ENCODE measurements around the gene TINCR. TPM values are rescaled to one million over a fixed set of nuclear protein-coding genes. Genes with fewer than 3 reads are reported as not detected.

The TINCR gene
- total RNA-seq, 1 experiment from 2014 or later: 0.85 TPM

GRCh38 chr19:5615756-5616327 is 48.1 kb upstream of the TINCR start (continued):
- no peak for TF ChIP-seq ETV6 (CRISPR knock-in tag; IDR thresholded peaks at IDR 0.05)
- TF ChIP-seq, protein P1, sequence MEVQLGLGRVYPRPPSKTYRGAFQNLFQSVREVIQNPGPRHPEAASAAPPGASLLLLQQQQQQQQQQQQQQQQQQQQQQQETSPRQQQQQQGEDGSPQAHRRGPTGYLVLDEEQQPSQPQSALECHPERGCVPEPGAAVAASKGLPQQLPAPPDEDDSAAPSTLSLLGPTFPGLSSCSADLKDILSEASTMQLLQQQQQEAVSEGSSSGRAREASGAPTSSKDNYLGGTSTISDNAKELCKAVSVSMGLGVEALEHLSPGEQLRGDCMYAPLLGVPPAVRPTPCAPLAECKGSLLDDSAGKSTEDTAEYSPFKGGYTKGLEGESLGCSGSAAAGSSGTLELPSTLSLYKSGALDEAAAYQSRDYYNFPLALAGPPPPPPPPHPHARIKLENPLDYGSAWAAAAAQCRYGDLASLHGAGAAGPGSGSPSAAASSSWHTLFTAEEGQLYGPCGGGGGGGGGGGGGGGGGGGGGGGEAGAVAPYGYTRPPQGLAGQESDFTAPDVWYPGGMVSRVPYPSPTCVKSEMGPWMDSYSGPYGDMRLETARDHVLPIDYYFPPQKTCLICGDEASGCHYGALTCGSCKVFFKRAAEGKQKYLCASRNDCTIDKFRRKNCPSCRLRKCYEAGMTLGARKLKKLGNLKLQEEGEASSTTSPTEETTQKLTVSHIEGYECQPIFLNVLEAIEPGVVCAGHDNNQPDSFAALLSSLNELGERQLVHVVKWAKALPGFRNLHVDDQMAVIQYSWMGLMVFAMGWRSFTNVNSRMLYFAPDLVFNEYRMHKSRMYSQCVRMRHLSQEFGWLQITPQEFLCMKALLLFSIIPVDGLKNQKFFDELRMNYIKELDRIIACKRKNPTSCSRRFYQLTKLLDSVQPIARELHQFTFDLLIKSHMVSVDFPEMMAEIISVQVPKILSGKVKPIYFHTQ (CRISPR knock-in tag; IDR thresholded peaks at IDR 0.05): no peak
- no peak for TF ChIP-seq CREM (CRISPR knock-in tag; IDR thresholded peaks at IDR 0.05)
- no peak for TF ChIP-seq RELA (CRISPR knock-in tag; IDR thresholded peaks at IDR 0.05; ENCODE audit: borderline replicate concordance)
- no peak for TF ChIP-seq CREB1 (CRISPR knock-in tag; IDR thresholded peaks at IDR 0.05)
- TF ChIP-seq JAZF1 (CRISPR knock-in tag; IDR thresholded peaks at IDR 0.05): no peak
- no peak for TF ChIP-seq SMAD4 (CRISPR knock-in tag; IDR thresholded peaks at IDR 0.05)
- TF ChIP-seq ZNF671 (CRISPR knock-in tag; IDR thresholded peaks at IDR 0.05): no peak
- TF ChIP-seq ZNF317 (CRISPR knock-in tag; IDR thresholded peaks at IDR 0.05; ENCODE audit: borderline replicate concordance, low read depth): no peak
- TF ChIP-seq STAT6 (CRISPR knock-in tag; conservative IDR thresholded peaks at IDR 0.05; ENCODE audit: low read depth): no peak
- no peak for TF ChIP-seq PREB (CRISPR knock-in tag; IDR thresholded peaks at IDR 0.05; ENCODE audit: borderline replicate concordance)
- no peak for TF ChIP-seq IRF2 (CRISPR knock-in tag; IDR thresholded peaks at IDR 0.05; ENCODE audit: borderline replicate concordance, low read depth)
- TF ChIP-seq, protein P2, sequence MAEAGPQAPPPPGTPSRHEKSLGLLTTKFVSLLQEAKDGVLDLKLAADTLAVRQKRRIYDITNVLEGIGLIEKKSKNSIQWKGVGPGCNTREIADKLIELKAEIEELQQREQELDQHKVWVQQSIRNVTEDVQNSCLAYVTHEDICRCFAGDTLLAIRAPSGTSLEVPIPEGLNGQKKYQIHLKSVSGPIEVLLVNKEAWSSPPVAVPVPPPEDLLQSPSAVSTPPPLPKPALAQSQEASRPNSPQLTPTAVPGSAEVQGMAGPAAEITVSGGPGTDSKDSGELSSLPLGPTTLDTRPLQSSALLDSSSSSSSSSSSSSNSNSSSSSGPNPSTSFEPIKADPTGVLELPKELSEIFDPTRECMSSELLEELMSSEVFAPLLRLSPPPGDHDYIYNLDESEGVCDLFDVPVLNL (CRISPR knock-in tag; IDR thresholded peaks at IDR 0.05; ENCODE audit: borderline replicate concordance, low read depth): no peak
- TF ChIP-seq TCF7 (CRISPR knock-in tag; IDR thresholded peaks at IDR 0.05; ENCODE audit: low read depth): no peak

DNA sequence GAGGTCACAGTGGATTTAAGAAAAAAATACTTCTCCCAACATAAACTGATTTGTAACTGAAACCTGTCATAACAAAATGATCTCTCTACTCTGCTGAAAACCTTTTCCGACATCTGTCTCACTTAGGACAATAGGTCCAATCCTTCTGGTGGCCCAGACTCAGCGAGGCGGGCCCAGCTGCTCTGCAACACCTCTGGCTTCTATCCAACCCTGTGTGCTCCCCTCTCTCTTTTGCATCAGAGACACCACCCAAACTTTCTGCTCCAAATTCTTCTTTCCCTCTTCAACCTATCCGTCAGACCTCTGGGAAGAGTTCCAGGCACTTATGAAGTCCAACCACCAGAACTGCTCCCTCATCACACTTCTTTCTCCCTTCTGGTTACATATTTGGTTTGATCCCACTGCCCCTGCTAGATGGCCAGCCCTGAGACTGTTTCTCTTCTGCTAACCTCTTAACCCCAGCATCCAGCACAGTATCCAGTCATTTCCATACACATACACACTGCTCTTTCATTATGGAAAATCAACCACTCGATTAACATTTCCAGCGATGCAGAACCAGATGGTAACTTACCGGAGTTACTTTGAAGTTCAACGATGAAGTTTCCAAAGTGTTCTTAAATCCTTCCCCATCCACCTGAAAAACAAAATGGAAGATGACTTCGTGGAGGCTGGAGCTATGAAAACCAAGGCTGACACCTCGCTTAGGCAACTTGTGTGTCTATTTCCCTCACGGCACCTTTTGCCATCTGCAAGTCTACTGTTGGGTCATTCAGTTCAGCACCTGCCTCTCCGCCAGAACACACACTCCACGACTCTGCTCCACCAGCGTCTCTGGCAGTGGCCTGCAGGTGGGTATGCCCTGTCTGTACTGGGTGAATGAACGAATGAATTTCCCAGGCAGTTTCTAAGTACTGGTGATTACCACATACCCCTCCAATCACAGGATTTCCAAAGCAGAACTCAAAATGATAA is 45.4 kb upstream of the TINCR start:
- ChIA-PET POLR2A (no interaction called here), CTCF (no interaction called here)
- H3K27me3 Mint-ChIP-seq (ENCODE audit: low read depth): no peaks in the 10 kb centered on the region

More for the DNA sequence above, 45.4 kb upstream of the TINCR start:
- no peak overlapping the region for H3K27ac Mint-ChIP-seq
- H3K9me3 Mint-ChIP-seq: no peaks in the 10 kb centered on the region
- ATAC-seq (no peak), DNase-seq (ENCODE audit: low spot score) (no peak)
- no peak overlapping the region for H3K4me3 Mint-ChIP-seq
- H3K4me1 Mint-ChIP-seq: no peaks in the 10 kb centered on the region
- peaks cover 85% of the 10 kb centered on the region for H3K36me3 Mint-ChIP-seq
- no peak for TF ChIP-seq PRRX2 (CRISPR knock-in tag; IDR thresholded peaks at IDR 0.05)
- no peak for TF ChIP-seq GABPB1 (CRISPR knock-in tag; IDR thresholded peaks at IDR 0.05)
- no peak for TF ChIP-seq USF1 (CRISPR knock-in tag; IDR thresholded peaks at IDR 0.05)
- no peak for TF ChIP-seq NR1H2 (CRISPR knock-in tag; IDR thresholded peaks at IDR 0.05)
- no peak for TF ChIP-seq NFATC4 (CRISPR knock-in tag; IDR thresholded peaks at IDR 0.05)
- TF ChIP-seq, protein P3, sequence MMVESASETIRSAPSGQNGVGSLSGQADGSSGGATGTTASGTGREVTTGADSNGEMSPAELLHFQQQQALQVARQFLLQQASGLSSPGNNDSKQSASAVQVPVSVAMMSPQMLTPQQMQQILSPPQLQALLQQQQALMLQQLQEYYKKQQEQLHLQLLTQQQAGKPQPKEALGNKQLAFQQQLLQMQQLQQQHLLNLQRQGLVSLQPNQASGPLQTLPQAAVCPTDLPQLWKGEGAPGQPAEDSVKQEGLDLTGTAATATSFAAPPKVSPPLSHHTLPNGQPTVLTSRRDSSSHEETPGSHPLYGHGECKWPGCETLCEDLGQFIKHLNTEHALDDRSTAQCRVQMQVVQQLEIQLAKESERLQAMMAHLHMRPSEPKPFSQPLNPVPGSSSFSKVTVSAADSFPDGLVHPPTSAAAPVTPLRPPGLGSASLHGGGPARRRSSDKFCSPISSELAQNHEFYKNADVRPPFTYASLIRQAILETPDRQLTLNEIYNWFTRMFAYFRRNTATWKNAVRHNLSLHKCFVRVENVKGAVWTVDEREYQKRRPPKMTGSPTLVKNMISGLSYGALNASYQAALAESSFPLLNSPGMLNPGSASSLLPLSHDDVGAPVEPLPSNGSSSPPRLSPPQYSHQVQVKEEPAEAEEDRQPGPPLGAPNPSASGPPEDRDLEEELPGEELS (CRISPR knock-in tag; IDR thresholded peaks at IDR 0.05): no peak
- no peak for TF ChIP-seq ZBTB21 (CRISPR knock-in tag; IDR thresholded peaks at IDR 0.05; ENCODE audit: borderline replicate concordance)
- no peak for TF ChIP-seq JAZF1 (CRISPR knock-in tag; IDR thresholded peaks at IDR 0.05)

Data from WTC11 (cell line).